ENCODE measurements around the gene KSR2.

GRCh38 chr12:117433878-117434277 is 534.9 kb downstream of the KSR2 start:
- TF ChIP-seq CTCF (IDR thresholded peaks at IDR 0.05 in 2 of 3, conservative IDR thresholded peaks at IDR 0.05 in 1 of 3; ENCODE audit: control insufficient read depth in 2 of 3, extremely low read depth in 1 of 3, insufficient read depth in 1 of 3, low read depth in 3 of 3, low read length in 3 of 3) (no peak), ATF2 (IDR thresholded peaks at IDR 0.05; ENCODE audit: low read length) (no peak), SREBF2 (IDR thresholded peaks at IDR 0.05; ENCODE audit: low read length) (no peak), NFYB (IDR thresholded peaks at IDR 0.05; ENCODE audit: insufficient read depth, low read depth, low read length) (no peak)

All from GM12878 (cell line).